C4-2B (cell line): ENCODE data around the gene PICALM.

Experiments
- CTCF ChIP-seq: fragments of 450-650 bp; conservative IDR thresholded peaks from 2 replicates; pipeline ENCODE4 v1.5.1; 2017; ENCODE audit warnings: mild to moderate bottlenecking
- ZFX ChIP-seq: fragments of 450-650 bp; IDR thresholded peaks from 2 replicates; pipeline ENCODE4 v1.6.1; 2017

DNA sequence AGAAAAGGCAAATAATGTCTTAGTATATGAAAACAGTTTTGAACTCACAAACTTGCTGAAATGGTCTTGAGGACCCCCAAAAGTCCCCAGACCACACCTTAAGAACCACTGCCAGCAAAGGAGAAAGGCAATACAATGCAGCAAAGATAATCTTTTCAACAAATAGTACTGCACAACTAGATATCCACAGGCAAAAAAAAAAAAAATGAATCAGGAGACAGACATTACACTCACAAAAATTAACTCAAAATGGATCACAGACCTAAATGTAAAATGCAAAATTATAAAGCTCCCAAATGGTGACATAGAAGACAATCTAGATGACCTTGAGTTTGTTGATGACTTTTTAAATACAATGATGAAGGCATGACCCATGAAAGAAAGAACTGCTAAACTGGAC is 8.3 kb downstream of the PICALM start:
- no peak for TF ChIP-seq CTCF
- no peak for TF ChIP-seq ZFX
